Transverse colon (tissue), 4 donors: ENCODE measurements around the gene CMBL. TPM values are rescaled to one million over a fixed set of nuclear protein-coding genes. Genes with fewer than 3 reads are reported as not detected.

ENCODE experiments used
- DNase-seq: peaks from one replicate; pipeline ENCODE4 v3.0.0-alpha.2; 2019
- H3K27ac ChIP-seq, 4 donors: fragments of 200-600 bp; sonication (generic); 2 replicates each; pipeline ENCODE4 v1.5.1; 2016 to 2018; ENCODE audit warnings: inconsistent platforms in 4 of 4
- H3K27me3 ChIP-seq: fragments of 200-600 bp; sonication (generic); 2 replicates; pipeline ENCODE4 v1.5.1; 2017; ENCODE audit warnings: inconsistent platforms
- H3K36me3 ChIP-seq, 4 donors: fragments of 200-600 bp; sonication (generic); 2 replicates each; pipeline ENCODE4 v1.5.1; 2017 to 2019; ENCODE audit warnings: inconsistent platforms in 4 of 4
- H3K4me1 ChIP-seq, 4 donors: fragments of 200-600 bp; sonication (generic); 2 replicates each; pipeline ENCODE4 v1.5.1; 2017 to 2020; ENCODE audit warnings: inconsistent platforms in 4 of 4
- H3K4me3 ChIP-seq, 4 donors: fragments of 200-600 bp; sonication (generic); 1 replicate in 1 of 4; 2 replicates in 3 of 4; pipeline versions ENCODE4 v1.5.1 to v1.6.1; 2017 to 2019; ENCODE audit warnings: inconsistent platforms in 4 of 4
- H3K9me3 ChIP-seq, 2 donors: fragments of 200-600 bp; sonication (generic); 2 replicates each; pipeline ENCODE4 v1.5.1; 2017 to 2019; ENCODE audit warnings: inconsistent platforms in 2 of 2
- EP300 ChIP-seq: sonication (generic); formaldehyde crosslinking; IDR thresholded peaks from one replicate; pipeline ENCODE4 v1.6.1; 2017; ENCODE audit warnings: antibody characterized with exemption, low read depth
- POLR2A ChIP-seq: fragments of 450-650 bp; IDR thresholded peaks from one replicate; pipeline ENCODE4 v1.6.1; 2016; ENCODE audit warnings: antibody characterized with exemption, mild to moderate bottlenecking, moderate library complexity
- POLR2AphosphoS5 ChIP-seq, 3 donors: sonication (generic); formaldehyde crosslinking; IDR thresholded peaks; one replicate each; pipeline ENCODE4 v1.6.1; 2016; ENCODE audit warnings: antibody characterized with exemption in 3 of 3
- WGBS, 2 donors: methylation state at CpG; one replicate each; pipeline ENCODE4 v1.1.5; 2018; ENCODE audit warnings: low coverage in 1 of 2; 5-methylcytosine and 5-hydroxymethylcytosine counted together
- in situ Hi-C, 4 donors: fragments of 200-750 bp; cut with MboI; loops; one replicate each; pipeline versions ENCODE4 v1.15.0 to v1.15.1; 2017; ENCODE audit warnings: low sequenced_read_pairs in 3 of 4, low pct_ligation_motif_present in 1 of 4, low pct_unique_long_range_greater_than_20kb in 1 of 4
- intact Hi-C: fragments of 100-400 bp; cut with DNase I; formaldehyde crosslinking; loops from one replicate; pipeline ENCODE4 v1.15.1; 2023; ENCODE audit warnings: low total_unique reads
- total RNA-seq, 4 donors: library from RNA; depleted of rRNA; stranded (reverse); fragments of >200 nt; gene quantifications; one replicate each; pipeline ENCODE4 v1.1.0, GENCODE V29; 2016
- TF ChIP-seq, protein P1 (sequence below), 5 experiments: fragments of 200-600 bp in 3 of 5; fragments of 450-650 bp in 2 of 5; sonication (generic) in 3 of 5; IDR thresholded peaks; 1 replicate in 2 of 5; 2 replicates in 3 of 5; pipeline ENCODE4 v1.5.1; 2016 to 2017; ENCODE audit warnings: antibody characterized with exemption in 5 of 5, inconsistent platforms in 3 of 5, mild to moderate bottlenecking in 2 of 5, moderate library complexity in 1 of 5

CMBL gene
- total RNA-seq, 4 donors from 2014 or later = 36.6 to 87.6 (median 60.9) TPM

DNA sequence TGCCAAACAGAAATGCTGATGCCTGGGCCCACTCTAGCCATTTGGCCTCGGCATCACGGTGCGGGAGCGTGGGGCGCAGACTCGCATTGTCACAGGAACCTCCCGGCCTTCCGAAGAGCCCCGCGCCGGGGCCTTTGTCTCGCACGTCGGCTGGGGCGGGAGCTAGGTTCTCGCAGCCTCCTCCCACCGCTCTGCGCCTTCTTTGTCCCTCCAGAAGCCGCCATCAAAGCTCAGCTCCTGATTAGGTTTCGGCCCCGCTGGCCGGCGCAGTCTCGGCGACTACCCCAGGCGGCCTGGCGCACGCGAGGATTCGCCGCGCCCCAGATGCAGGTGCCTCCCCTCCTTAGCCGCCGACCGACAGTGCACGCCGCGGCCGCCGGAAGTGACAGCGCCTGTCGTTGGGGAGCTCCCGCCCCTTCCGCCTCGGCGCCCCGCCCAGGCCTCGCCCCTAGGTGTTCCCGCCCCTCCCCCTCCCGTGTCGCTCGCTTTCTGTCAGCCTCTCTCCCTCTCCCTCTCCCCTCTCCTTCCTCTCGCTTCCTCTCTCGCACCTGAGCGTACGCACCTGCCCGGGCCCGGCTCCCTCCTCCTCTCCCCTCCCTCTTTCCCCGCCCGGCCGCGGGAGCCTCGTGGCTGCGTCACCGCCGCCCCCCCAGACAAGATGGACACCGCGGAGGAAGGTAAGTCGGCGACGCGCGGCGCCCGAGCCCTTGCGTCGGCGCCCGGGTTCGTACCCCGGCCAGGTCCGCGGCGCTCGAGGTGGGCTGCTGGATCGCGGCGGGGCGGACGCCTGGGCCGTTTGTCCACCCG, 45.7 kb upstream of the CMBL start, which contains the start of gene MARCHF6:
Gene MARCHF6, plus strand, starts transcription at position 455 of the 807 bp plus-strand sequence. Its CDS starts 204 bp downstream, at position 659.
- Histone ChIP-seq H3K27ac (peak within 1 kb of the TSS; percentile 97 to 100 (median 99)), H3K4me1 (peaks cover 14 to 42% (median 25%) of the 10 kb centered on the region in 4 donors), H3K36me3 (no peaks in the 10 kb centered on the region), H3K27me3 (no peaks in the 10 kb centered on the region), H3K4me3 (peak within 1 kb of the TSS; percentile 94 to 99 (median 97)), H3K9me3 (no peaks in the 10 kb centered on the region)
- intact Hi-C loops = no loop called here
- WGBS, 2 donors = 0% methylated on average over 55 of the region's 92 CpGs; no CpG with 5 or more reads in 1 of the 2 donors
- no peak for TF ChIP-seq EP300
- TF ChIP-seq, protein P1, sequence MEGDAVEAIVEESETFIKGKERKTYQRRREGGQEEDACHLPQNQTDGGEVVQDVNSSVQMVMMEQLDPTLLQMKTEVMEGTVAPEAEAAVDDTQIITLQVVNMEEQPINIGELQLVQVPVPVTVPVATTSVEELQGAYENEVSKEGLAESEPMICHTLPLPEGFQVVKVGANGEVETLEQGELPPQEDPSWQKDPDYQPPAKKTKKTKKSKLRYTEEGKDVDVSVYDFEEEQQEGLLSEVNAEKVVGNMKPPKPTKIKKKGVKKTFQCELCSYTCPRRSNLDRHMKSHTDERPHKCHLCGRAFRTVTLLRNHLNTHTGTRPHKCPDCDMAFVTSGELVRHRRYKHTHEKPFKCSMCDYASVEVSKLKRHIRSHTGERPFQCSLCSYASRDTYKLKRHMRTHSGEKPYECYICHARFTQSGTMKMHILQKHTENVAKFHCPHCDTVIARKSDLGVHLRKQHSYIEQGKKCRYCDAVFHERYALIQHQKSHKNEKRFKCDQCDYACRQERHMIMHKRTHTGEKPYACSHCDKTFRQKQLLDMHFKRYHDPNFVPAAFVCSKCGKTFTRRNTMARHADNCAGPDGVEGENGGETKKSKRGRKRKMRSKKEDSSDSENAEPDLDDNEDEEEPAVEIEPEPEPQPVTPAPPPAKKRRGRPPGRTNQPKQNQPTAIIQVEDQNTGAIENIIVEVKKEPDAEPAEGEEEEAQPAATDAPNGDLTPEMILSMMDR (IDR thresholded peaks at IDR 0.05) = peak in 2 of 5 experiments; percentile 21 to 30
- peak; percentile 97 to 98 (median 97) for TF ChIP-seq POLR2AphosphoS5 (IDR thresholded peaks at IDR 0.05)
- peak; percentile 94 for TF ChIP-seq POLR2A
- in situ Hi-C loops = no loop called here
- peak; percentile 98 for DNase-seq

DNA sequence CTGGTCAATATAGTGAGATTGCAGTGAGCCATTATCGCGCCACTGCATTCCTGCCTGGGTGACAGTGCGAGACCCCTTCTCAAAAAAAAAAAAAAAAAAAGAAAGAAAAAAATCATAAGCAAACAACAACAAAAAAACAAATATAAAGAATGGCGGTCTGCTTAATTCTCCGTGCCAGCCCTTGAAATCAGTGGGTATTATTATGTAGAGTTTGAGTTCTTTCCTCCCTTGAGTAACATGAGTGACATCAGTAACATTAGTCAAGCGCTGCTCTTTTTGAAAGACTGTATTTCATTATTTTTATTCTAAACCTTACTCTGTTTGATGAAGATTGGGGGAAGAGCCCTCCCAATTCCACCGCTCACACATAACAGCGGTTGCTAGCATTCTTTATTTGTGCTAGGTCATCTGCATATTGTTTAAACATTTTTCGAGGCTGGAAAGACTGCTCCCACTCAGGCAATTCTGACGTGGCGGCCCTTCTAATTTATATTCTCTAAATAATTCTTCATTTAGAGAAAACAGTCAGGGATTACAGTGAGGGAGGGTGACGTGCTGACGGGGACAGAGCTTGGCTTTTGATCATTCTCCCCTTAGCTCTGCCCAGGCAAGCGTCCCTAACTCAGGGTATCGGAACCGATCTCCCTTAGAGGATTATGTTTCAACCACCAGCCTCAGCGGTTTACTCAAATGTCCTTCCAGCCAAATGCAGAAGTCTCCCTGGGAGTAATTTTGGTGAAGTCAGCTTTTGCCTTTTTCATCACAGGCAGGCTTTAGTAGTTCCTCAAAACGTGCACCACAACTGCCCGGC, 44.9 kb upstream of the CMBL start:
- Histone ChIP-seq H3K27ac (peak overlapping the region; percentile 97 to 100 (median 99)), H3K9me3 (no peaks in the 10 kb centered on the region), H3K36me3 (no peaks in the 10 kb centered on the region), H3K4me3 (peak overlapping the region; percentile 39 to 99 (median 97)), H3K27me3 (no peaks in the 10 kb centered on the region), H3K4me1 (peaks cover 10 to 34% (median 22%) of the 10 kb centered on the region in 4 donors)
- in situ Hi-C loops (no loop called here), intact Hi-C loops (no loop called here)
- 26 to 31% methylated on average over 9 to 19 of the region's 19 CpGs for WGBS, 2 donors
- TF ChIP-seq POLR2A (no peak), POLR2AphosphoS5 (IDR thresholded peaks at IDR 0.05) (no peak), EP300 (no peak)
- TF ChIP-seq, protein P1 (IDR thresholded peaks at IDR 0.05) = no peak
- no peak for DNase-seq

DNA sequence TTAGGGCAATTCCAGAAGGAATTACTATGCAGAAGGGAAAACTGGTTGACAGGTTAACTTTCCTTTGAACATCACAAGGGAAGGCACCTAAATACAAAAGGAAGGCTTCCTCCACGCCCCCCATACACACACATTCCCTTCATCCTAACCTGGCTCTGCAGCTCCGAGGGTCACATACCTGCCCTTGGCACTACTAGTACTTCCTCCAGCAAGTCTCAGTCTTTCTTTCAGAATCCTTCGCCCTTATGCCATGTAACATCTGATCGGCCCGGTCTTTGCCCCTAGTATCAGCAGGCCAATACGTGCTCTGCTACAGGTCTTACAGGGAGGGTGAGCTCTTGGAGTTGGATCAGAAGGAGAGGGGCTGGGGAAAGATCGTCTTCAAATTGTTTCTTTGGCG, 44.2 kb upstream of the CMBL start:
- no peak for DNase-seq
- in situ Hi-C loops (no loop called here), intact Hi-C loops (no loop called here)
- WGBS, 2 donors = 90 to 100% methylated on average over 1 to 8 of the region's 8 CpGs
- Histone ChIP-seq H3K27ac (peak overlapping the region; percentile 97 to 100 (median 99)), H3K27me3 (no peaks in the 10 kb centered on the region), H3K4me1 (peaks cover 10 to 27% (median 15%) of the 10 kb centered on the region in 4 donors), H3K4me3 (no peak overlapping the region), H3K36me3 (no peaks in the 10 kb centered on the region), H3K9me3 (no peaks in the 10 kb centered on the region)
- TF ChIP-seq, protein P1 (IDR thresholded peaks at IDR 0.05) = no peak
- no peak for TF ChIP-seq POLR2AphosphoS5 (IDR thresholded peaks at IDR 0.05)
- no peak for TF ChIP-seq POLR2A
- no peak for TF ChIP-seq EP300
